Ishikawa (cell line): ENCODE results near the gene TAC4.

Source experiments
- CEBPB ChIP-seq: IDR thresholded peaks from 2 replicates; pipeline ENCODE4 v1.6.1; 2012
- CREB1 ChIP-seq: IDR thresholded peaks from 2 replicates; pipeline ENCODE4 v1.6.1; 2012; ENCODE audit warnings: low read depth
- EGR1 ChIP-seq: IDR thresholded peaks from 2 replicates; pipeline ENCODE4 v1.6.1; 2012
- EP300 ChIP-seq: IDR thresholded peaks from 2 replicates; pipeline ENCODE4 v1.6.1; 2012; ENCODE audit warnings: borderline replicate concordance
- FOXM1 ChIP-seq: IDR thresholded peaks from 2 replicates; pipeline ENCODE4 v1.6.1; 2012; ENCODE audit warnings: low read depth, borderline replicate concordance
- NFIC ChIP-seq: IDR thresholded peaks from 2 replicates; pipeline ENCODE4 v1.6.1; 2012
- RAD21 ChIP-seq: IDR thresholded peaks from 2 replicates; pipeline ENCODE4 v1.6.1; 2012; ENCODE audit warnings: low read depth
- TAF1 ChIP-seq: IDR thresholded peaks from 2 replicates; pipeline ENCODE4 v1.6.1; 2012; ENCODE audit warnings: low read depth, mild to moderate bottlenecking
- TCF12 ChIP-seq: IDR thresholded peaks from 2 replicates; pipeline ENCODE4 v1.6.1; 2012; ENCODE audit warnings: low read depth
- TEAD4 ChIP-seq: IDR thresholded peaks from 2 replicates; pipeline ENCODE4 v1.6.1; 2012
- YY1 ChIP-seq: IDR thresholded peaks from 2 replicates; pipeline ENCODE4 v1.6.1; 2012; ENCODE audit warnings: low read depth
- ZBTB7A ChIP-seq: IDR thresholded peaks from 2 replicates; pipeline ENCODE4 v1.6.1; 2012; ENCODE audit warnings: low read depth
- TF ChIP-seq, protein P1 (sequence below): IDR thresholded peaks from 2 replicates; pipeline ENCODE4 v1.6.1; 2012
- TF ChIP-seq, protein P2 (sequence below): IDR thresholded peaks from 2 replicates; pipeline ENCODE4 v1.6.1; 2012
- TF ChIP-seq, protein P3 (sequence below): IDR thresholded peaks from 2 replicates; pipeline ENCODE4 v1.6.1; 2012; ENCODE audit warnings: low read depth, mild to moderate bottlenecking

The TAC4 gene

DNA sequence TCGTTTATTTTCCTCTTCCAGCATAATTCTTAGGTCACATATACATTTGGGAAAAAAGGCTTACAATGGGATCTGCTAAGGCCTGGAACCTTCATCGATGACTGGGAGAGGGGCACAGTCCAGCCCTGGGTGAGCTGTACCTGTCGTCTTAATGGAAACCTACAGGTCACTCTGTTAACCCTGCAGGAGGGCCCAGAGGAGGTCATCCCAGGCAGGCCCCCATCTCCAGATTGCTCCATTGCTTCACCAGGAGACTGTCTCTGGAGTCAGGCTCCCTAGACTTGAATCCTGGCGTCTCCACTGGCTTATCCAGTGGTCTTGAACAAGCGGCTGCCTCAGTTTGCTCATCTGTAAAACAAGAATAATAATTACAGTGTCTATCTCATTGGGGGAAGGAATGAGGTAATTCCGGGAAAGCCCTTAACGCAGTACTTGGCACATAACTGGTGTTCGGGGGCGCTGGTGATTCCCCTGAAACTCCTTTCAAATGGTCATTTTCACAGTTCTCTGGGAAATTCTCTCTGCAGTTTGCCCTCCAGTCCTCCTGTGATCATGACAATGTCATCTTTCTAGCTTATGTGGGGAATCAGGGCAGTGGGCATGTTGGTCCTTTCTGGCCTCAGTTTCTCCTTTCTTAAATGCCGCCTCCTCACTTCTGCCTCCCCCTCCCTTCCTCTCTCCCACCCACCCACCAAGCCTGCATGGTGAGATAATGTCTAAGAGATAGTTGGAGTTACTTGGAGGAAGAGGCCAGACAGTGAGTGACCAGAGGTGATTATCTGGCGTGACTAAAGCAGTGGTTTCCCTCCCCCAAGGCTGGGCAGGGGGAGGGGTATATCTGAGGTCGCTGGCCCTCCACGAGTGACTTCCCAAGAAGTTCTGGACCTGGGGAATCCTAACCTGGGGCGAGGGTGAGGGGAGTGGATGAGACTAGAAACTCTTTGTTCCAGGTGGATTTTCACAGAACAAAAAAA lies 31.3 kb upstream of the TAC4 start:
- no peak for TF ChIP-seq YY1
- TF ChIP-seq CEBPB = no peak
- TF ChIP-seq NFIC = no peak
- no peak for TF ChIP-seq CREB1

DNA sequence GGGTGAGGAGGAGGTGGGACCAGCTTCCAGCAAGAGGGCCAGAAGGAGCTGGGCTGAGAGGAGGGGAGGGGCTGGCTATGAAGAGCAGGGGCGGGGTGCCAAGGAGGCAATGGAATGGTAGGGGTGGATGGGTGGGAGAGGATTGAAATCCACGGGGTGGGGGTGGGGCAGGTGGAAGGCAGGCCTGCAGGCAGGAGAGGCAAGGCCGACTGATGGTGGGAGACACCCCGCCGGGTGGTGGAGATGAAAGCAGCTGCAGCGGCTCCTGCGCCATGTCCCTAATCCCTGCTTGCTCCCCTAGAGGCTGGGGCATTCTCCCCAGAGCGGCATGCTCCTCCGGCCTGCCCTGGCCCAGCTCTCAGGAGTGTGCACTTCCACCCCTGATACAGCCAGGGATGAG lies 27.8 kb upstream of the TAC4 start:
- TF ChIP-seq NFIC = no peak
- TF ChIP-seq, protein P1, sequence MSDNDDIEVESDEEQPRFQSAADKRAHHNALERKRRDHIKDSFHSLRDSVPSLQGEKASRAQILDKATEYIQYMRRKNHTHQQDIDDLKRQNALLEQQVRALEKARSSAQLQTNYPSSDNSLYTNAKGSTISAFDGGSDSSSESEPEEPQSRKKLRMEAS = no peak

DNA sequence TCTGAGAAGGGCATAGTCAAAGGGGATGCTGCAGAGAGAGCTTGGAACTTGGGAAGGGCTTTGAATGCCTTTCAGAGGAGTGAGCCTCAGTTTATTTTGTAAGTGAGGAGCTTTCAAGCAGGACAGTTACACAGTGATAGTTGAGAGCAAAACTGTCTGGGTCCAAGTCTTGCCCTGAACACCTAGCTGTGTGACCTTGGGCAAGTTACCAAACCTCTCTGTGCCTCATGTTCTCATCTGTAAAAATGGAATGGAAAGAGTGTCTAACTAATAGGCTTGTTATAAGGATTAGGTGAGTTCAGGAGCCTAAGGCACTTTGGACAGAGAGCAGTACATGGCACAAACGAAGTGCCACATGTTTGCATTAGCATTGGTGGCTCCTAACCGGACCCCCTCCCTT lies 27.0 kb upstream of the TAC4 start:
- TF ChIP-seq, protein P2, sequence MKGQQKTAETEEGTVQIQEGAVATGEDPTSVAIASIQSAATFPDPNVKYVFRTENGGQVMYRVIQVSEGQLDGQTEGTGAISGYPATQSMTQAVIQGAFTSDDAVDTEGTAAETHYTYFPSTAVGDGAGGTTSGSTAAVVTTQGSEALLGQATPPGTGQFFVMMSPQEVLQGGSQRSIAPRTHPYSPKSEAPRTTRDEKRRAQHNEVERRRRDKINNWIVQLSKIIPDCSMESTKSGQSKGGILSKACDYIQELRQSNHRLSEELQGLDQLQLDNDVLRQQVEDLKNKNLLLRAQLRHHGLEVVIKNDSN = no peak
- no peak for TF ChIP-seq RAD21
- no peak for TF ChIP-seq TCF12
- TF ChIP-seq CEBPB = no peak
- TF ChIP-seq EGR1 = no peak
- TF ChIP-seq ZBTB7A = no peak
- TF ChIP-seq, protein P1 = no peak

DNA sequence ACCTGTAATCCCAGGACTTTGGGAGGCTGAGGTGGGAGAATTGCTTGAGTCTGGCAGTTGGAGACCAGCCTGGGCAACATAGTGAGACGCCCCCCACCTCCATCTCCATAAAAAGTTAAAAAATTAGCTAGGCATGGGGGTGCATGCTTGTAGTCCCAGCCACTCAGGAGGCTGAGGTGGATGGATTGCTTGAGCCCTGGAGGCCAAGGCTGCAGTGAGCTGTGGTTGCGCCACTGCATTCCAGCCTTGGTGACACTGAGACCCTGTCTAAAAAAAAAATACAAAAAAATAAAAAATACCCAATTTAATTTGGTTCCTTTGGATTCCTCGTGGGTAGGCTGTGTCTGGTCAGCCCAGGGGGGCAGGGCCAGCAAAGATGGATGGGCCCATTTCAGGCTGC lies 26.1 kb upstream of the TAC4 start:
- TF ChIP-seq TEAD4 = no peak
- no peak for TF ChIP-seq TAF1
- no peak for TF ChIP-seq RAD21
- no peak for TF ChIP-seq FOXM1
- no peak for TF ChIP-seq TCF12
- TF ChIP-seq NFIC = no peak
- TF ChIP-seq CREB1 = no peak
- no peak for TF ChIP-seq EP300
- TF ChIP-seq, protein P2 = no peak
- TF ChIP-seq ZBTB7A = no peak
- TF ChIP-seq, protein P1 = no peak
- TF ChIP-seq, protein P3, sequence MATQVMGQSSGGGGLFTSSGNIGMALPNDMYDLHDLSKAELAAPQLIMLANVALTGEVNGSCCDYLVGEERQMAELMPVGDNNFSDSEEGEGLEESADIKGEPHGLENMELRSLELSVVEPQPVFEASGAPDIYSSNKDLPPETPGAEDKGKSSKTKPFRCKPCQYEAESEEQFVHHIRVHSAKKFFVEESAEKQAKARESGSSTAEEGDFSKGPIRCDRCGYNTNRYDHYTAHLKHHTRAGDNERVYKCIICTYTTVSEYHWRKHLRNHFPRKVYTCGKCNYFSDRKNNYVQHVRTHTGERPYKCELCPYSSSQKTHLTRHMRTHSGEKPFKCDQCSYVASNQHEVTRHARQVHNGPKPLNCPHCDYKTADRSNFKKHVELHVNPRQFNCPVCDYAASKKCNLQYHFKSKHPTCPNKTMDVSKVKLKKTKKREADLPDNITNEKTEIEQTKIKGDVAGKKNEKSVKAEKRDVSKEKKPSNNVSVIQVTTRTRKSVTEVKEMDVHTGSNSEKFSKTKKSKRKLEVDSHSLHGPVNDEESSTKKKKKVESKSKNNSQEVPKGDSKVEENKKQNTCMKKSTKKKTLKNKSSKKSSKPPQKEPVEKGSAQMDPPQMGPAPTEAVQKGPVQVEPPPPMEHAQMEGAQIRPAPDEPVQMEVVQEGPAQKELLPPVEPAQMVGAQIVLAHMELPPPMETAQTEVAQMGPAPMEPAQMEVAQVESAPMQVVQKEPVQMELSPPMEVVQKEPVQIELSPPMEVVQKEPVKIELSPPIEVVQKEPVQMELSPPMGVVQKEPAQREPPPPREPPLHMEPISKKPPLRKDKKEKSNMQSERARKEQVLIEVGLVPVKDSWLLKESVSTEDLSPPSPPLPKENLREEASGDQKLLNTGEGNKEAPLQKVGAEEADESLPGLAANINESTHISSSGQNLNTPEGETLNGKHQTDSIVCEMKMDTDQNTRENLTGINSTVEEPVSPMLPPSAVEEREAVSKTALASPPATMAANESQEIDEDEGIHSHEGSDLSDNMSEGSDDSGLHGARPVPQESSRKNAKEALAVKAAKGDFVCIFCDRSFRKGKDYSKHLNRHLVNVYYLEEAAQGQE = no peak
- no peak for TF ChIP-seq YY1
- no peak for TF ChIP-seq EGR1
- TF ChIP-seq CEBPB = no peak

DNA sequence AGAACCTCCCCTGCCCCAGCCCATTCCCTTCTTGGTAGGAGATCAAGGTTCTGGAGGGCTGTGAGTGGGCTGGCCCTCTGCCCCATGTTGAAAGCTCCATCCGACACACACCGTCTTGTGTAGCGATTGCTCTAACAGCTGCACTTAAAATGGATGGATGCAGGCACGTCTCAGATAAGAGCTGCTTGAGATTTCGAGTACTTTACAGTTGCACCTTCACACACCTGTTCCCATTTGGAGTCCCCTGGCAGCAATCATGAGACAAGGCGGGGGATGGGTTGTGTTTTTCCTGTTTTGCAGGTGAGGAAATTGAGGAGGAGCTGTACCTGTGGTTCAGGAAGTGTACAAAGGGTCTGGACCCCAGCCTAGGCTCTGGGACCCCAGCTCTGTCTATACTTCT lies 25.6 kb upstream of the TAC4 start:
- TF ChIP-seq FOXM1 (no peak), EGR1 (no peak), TAF1 (no peak), TCF12 (no peak), TEAD4 (no peak), CREB1 (no peak), YY1 (no peak), NFIC (no peak), RAD21 (no peak), ZBTB7A (no peak), CEBPB (no peak), EP300 (no peak)
- TF ChIP-seq, protein P2 = no peak
- TF ChIP-seq, protein P1 = no peak
- TF ChIP-seq, protein P3 = no peak
